Measurements from ENCODE around the gene HOXC5.

The HOXC5 gene

DNA sequence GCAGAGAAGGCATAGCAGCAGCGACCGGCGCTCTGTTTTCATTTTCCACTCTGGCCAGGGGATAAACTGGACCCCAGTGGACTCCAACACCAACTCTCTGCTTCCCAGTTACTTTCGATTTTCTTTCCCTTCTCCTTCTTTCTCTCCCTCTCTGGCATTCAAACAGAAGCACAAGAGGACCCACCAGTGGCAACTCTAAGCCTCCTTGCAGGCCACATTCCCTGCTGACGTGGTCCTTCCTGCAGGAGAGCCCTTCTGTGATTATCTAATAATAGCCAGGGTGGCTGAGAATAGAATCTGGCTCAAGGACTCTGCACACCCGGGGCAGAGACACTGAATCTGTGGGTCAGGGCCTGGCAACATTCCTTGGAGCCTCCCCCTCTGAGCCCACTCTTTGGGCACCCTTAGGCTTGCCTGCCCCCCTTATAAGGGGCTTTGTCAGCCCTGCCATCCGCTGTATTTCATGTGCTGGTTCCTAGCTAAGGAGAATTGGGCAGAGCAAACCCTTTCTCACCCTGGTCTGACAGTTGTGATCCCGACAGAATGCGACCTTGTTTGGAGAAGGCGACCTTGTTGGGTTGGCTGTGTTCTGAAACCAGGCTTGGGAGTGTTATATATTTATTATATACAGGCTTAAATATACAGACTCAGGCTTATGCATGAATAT, 12.8 kb upstream of the HOXC5 start:
- no peak for DNase-seq (ENCODE audit: low read depth)

DNA sequence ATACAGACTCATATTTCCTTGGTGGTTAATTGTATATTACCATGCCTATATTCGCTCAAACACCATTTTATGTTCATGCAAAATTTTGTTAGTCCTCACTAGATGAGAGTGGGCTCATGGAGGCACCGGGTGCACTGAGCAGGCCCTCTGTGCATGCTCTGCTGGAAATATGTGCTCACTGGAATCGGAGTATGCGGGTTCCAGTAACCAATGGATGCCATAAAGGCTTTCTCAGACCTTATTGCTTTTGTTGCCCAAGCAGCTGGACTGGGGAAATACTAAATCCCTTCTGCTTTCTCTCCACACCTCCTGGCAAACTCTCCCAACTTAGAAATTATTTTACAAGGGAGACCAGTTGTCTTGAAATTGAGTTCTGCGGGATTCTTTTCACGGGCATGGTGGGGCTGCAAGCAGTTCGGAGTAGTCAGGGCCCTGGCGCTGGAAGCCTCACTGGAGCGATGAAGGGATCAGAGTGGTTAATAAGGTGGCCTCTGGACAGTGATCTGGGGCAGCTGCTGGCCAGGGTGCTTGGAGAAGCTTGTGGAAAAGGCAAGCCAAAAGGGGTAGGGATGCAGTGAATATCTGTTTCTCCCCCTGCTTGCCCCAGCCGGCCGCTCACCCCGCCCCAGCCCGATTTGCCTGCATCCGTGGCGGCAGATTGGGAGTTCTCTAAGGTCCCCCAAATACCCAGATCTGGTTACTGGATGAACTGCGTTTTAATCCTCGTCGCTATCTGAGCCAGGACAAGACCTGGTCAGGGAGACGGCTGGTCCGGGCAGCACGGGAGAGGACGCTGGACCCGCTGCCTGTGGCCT, 12.1 kb upstream of the HOXC5 start:
- no peak for DNase-seq (ENCODE audit: low read depth)

DNA sequence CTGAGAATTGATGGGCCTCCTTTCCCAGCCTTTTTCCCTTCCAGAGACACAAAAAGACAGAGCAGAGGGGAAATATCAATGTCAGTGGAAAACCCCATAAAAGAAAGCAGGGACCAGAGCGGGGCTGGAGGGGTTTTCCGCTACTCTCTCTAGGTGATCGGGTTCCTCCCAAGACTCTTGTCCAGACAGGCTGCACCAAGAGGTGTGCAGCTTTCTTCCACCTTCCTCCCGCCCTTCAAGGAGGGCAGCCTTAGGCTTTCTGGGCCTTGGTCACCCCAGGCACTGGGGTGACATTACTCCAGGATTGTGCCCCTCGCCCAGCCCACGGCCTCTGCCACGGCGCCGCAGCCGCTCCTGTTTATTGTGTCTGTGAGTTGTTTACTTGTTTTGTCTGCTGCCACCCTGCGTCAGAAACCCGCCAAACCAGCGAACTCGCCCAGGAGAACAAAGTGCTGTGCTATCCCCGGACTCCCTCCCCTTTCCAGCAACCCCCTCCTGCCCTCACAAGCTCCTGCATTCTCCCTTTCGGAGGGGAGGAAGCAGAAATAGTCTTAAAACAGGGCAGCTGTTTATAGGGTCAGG, 11.3 kb upstream of the HOXC5 start:
- no peak for DNase-seq (ENCODE audit: low read depth)

DNA sequence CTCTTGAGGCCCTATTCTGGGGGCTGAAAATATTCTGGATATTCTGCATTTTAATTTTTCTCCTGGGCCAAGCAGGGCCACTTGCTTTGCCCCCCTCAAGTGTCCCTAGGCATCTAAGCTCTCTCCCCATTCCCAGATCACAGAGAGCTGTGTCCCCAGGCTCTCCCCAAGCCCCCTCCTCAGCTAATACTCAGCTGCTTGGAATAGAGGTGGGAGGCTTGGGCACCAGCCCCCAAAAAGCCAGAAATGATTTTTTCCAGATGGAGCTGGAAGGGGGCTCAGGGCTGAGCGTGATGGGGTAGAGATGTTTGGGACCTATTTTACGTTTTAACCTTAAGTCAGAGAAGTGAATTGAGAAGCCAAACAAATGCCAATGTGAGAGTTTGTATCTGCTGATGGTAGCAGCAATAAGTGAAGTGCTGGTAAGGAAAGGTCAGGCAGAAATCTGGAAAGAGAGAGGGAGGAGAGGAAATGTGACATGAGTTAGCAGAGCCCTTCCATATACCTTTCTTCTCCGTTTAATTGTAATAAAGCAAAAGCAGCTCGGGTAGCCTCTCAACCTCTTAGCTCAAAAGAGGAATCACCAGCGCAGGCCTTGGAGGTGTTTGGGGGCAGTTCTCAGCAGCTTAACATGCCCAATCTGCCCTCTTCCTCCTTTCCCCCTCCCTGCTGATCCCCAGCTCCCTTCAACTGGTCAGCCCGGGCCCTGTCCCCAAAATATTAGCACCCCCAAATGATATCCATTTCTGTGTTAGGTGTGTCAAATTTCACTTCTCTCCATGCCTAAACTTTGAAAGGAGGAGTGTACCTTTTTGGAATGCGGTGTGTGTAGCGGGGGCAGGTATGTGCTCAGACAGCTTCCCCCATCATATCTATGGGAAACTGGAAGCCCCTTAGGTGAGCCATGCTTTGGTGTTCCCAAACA, 9.6 kb upstream of the HOXC5 start:
- DNase-seq (ENCODE audit: low read depth), result no peak

DNA sequence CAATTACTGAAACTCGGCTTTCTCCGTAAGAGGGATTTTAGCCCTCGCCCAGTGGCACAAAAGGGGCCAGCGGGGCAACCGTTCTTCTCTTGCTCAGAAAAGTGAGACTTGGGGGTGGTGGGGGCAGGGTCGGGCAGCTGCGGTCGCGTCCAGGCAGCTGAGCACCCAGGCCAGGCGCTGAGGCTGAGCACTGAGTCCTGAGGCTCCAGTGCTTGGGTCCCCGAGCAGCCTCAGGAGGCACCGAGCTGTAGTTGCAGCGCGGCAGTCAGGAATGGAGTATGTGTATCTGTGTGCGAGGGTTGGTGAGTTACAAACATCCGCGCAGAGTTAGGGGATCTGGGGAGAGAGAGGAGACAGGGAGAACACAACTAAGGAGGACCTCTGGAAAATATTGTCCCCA, 8.7 kb upstream of the HOXC5 start:
- DNase-seq (ENCODE audit: low read depth), result no peak

DNA sequence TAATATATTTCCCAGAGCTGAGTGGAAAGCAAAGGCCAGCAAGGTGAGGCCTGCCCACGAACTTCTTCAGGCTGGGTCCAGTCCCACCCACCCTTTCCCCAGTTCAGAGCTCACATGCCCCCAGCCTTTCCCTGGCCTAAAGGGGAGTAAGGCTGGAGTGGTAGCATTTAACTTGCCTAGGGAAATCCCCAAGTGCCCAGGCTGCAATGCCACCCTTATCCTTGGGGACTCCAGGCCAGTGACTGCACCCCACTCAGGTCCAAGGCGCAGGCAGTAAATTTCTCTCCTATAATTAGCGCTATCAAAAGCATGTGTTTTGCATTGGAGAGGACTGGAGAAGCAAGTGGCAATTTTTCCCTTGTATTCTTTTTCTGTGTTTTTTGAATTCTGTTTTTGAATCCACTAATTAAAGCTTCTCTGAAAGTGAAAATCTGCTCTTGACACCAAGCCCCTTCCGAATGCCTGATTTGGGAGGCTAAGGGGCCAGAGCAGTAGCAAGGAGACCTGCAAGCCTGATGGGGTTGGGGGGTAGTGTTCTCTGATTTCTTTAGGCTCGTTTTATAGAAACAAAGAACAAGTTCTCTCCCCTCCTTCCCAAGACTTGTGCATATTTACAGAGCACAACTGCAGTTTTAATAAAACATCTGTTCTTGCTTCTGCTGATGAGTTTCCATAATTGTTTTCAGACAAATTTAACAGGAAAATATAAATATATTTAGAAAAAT, 8.1 kb upstream of the HOXC5 start:
- no peak for DNase-seq (ENCODE audit: low read depth)

DNA sequence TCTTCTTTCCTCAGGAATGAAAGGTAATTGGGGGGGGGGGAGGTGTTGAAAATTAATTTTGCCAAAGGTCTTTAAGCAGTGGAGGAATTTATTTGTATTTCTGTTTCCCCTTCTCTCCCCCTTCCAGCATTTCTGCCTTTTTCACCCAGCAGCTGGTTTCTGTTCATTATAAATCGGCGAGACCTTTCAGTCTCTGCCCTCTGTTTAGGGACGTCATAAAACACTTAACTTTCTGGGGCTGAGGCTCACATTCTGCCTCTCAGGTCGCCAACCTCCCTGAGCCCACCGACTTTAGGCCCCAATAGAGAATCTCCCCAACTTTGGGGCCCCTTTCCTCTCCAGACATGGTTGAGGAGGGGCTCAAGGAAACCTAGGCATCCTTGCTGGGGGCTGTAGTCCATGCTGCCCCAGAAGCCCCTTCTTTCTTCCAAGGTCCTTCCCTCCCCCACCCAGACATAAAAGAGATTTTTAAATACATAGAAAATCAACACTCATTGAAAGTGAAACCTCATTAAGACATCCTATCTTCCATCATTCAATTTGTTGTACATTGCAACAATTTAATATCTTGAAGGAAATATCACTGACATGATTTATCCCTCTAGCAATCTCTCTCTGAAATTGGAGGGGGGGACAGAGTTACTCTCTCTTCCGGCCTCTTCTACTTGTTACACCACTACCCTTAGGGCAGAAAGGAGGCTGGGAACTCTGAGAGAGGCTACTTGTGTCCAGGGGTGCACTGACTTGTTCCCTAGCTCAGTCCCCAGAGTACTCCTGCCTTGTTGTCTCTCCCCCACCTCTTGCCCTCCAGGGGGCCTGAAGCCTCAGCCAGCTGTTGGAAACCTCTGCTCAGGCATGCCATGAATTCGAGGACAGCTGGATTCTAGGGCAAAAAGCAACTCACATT, 7.1 kb upstream of the HOXC5 start:
- no peak for DNase-seq (ENCODE audit: low read depth)

DNA sequence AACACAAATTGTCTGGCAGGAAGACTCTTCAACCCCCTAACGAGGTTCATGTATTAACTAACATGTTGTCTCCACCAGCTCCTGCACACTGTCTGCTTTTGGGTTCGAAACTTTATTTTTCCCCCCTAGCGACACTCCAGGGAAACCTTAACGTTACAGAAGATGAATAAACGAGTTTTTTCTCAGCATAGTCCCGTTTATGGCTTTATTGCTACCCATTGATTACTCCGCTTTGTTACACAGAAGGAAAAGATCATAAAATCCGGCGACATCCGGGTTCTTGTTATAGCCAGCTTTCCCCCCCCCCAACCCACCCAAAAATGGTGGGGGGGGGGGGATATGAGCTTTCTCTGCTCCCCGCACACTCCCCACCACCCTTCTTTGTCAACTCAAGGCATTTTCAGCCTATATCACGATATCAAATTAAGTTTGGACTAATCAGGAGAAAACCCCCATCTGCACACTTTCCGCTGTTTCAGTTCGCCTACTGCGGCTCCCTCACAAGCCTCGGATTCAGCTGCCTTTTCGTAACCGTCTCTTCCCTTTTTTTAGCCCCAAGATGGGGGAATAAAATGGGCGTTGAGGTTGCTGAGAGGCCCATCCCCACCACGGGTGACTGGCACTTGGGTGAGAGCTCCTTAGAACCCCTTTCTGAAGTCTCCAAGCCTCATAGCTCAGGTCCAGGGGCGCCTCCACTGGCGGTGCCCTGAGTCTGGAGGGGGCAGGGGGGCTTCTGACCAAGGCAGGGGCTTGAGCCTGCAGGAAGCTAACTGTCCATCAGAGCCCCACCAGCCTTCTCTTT, 6.0 kb upstream of the HOXC5 start:
- DNase-seq (ENCODE audit: low read depth), result no peak

DNA sequence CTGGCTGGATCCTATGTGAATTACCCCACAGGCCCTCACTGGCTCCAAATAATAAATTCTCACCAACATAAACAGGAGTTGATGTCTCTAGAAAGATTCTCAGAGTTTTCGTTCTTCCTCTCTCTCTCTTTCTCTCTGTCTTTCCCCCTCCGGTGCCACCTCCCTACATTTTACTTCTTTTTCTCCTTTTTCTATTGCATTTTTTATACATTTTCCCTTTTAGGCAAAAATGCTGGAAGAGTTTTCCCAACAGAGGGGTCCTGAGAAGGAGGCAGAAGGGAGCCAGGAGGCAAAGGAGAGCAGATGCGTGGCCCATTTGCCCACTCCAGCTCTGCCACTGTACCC, 5.4 kb upstream of the HOXC5 start:
- DNase-seq (ENCODE audit: low read depth), result no peak

DNA sequence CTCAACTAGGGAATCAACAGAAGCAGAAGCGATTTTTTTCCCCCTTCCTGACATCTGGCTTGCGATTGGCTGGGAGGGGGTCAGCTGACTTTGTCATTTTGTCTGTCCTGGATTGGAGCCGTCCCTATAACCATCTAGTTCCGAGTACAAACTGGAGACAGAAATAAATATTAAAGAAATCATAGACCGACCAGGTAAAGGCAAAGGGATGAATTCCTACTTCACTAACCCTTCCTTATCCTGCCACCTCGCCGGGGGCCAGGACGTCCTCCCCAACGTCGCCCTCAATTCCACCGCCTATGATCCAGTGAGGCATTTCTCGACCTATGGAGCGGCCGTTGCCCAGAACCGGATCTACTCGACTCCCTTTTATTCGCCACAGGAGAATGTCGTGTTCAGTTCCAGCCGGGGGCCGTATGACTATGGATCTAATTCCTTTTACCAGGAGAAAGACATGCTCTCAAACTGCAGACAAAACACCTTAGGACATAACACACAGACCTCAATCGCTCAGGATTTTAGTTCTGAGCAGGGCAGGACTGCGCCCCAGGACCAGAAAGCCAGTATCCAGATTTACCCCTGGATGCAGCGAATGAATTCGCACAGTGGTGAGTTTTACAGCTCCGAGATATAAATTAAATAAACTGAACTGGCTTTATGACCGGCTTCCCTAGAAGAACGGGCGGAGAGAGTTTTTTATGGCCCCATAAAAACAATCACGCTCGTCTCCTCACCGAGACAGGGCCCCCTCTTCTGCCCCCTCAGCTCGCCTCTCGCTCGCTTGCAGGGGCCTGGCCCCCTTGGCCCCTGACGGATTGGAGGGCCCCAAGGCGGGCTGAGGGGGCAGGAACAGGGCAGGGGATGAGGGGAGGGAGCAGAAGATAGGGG, 4.3 kb upstream of the HOXC5 start, which contains the start of gene HOXC6:
HOXC6 (plus strand) TSS at position 127 of the 888 bp plus-strand sequence; CDS start at position 209, 82 bp downstream.
- no peak for DNase-seq (ENCODE audit: low read depth)

DNA sequence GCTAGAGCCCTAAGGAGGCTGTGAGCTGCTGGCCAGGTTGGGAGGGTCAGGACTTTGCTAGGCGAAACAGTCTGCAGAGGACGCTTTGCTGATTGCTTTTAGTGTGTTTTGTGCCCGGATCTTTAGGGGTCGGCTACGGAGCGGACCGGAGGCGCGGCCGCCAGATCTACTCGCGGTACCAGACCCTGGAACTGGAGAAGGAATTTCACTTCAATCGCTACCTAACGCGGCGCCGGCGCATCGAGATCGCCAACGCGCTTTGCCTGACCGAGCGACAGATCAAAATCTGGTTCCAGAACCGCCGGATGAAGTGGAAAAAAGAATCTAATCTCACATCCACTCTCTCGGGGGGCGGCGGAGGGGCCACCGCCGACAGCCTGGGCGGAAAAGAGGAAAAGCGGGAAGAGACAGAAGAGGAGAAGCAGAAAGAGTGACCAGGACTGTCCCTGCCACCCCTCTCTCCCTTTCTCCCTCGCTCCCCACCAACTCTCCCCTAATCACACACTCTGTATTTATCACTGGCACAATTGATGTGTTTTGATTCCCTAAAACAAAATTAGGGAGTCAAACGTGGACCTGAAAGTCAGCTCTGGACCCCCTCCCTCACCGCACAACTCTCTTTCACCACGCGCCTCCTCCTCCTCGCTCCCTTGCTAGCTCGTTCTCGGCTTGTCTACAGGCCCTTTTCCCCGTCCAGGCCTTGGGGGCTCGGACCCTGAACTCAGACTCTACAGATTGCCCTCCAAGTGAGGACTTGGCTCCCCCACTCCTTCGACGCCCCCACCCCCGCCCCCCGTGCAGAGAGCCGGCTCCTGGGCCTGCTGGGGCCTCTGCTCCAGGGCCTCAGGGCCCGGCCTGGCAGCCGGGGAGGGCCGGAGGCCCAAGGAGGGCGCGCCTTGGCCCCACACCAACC, 3.1 kb upstream of the HOXC5 start:
- no peak for DNase-seq (ENCODE audit: low read depth)

DNA sequence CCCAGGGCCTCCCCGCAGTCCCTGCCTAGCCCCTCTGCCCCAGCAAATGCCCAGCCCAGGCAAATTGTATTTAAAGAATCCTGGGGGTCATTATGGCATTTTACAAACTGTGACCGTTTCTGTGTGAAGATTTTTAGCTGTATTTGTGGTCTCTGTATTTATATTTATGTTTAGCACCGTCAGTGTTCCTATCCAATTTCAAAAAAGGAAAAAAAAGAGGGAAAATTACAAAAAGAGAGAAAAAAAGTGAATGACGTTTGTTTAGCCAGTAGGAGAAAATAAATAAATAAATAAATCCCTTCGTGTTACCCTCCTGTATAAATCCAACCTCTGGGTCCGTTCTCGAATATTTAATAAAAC, 2.4 kb upstream of the HOXC5 start:
- DNase-seq (ENCODE audit: low read depth), result no peak

DNA sequence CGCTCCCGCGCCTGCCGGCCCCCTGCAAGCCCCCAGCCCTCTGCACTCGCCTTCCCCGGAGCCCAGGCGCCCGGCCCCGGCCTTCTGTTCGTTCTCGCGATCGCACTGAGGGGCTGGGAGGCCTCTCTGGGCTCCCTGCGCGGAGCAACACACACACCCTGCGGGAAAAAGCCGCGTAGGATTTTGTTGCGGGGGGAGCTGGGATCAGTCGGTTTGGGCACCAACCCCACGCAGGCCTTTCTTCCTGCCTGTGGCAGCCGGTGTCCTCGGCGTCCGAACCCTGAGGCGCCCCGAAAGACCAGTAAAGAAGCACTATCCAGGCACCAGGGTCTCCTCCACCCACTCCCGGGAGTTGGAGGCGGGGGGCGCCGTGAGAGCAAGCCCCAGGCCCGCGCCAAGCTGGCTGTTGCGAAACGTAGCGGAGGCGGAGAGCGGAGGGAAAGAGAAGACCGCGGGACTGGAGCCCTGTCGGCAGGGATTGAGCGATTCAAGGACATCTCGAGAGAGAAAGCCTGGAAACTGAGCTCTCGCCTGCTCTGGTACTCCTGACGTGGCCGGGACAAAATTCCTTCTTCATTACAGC, 1.9 kb upstream of the HOXC5 start:
- DNase-seq (ENCODE audit: low read depth), result no peak

DNA sequence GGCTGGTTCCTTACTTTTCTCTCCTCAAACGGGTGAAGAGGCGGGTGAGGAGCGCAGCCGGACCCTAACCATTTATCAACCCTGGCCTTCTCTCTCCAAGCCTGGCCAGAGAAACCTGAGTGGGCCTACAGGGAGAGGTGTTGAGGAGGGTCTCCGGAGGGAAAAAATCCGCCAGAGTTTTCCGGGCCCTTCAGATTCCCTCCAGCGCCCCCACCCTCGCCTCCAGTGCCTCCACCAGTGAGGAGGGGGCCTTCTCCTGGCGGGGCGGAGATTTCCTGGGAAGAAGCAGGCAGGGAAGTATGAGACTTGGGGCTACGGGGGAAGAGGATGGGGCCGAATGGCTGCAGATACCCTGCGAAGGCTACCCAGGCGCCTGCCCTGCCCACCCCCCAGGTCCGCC, 1.4 kb upstream of the HOXC5 start:
- DNase-seq (ENCODE audit: low read depth), result no peak

DNA sequence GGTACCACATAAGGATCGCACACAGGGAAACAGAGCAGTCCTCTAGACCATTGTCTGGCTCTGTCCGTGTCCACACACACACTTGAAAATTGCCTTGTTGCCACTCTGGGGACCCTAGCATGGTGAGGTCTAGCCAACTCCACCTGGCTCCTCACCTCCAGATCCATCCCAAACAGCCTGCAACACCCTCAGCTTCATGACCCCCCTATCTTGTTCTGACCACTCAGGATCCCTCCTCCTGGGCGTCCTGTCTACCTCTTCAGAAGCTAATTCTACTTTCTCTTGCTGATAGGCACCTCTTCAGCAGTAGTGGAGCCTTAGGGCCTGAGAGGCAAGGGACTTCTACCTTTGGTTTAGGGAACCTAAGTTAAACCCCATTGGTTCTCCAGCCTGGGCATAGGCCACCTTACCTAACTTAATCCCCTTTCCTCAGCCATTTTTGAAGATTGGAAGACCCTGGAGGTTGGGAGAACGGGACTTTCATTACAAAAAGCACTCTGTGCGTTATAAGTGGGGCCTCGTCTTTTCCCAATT, 697 bp upstream of the HOXC5 start:
- no peak for DNase-seq (ENCODE audit: low read depth)

DNA sequence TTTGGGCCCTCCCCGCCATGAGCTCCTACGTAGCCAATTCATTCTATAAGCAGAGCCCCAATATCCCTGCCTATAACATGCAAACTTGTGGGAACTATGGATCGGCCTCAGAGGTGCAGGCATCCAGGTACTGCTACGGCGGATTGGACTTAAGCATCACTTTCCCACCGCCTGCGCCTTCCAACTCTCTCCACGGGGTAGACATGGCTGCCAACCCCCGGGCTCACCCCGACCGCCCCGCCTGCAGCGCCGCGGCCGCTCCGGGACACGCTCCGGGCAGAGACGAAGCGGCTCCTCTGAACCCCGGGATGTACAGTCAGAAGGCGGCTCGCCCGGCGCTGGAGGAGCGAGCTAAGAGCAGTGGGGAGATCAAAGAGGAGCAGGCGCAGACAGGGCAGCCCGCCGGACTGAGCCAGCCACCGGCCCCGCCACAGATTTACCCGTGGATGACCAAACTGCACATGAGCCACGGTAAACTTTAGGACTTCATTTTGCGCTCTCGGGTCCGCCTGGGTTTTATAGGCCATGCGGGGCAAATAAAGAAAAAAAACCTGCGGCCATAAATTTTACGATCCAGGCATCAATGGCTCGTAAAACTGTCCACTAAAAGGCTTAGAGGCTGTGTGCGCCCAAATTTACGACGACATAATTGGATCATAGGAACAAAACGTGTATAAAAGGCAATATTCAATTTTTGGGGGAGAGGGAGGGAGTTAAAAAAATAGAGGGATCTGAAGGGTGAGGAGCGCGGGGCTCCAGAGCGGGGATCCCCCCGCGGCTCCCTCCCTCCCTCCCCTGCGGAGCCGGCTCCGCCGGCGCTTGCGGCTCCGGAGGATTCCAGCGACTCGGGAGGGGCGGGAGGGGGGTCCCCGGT, 493 bp downstream of the HOXC5 start:
- no peak for DNase-seq (ENCODE audit: low read depth)

Measured in activated T-helper 9 cell treated with anti-CD3 and anti-CD28 coated beads, Interleukin-2, amount 50 U/mL, for 16 hours (primary cell).